Measurements from ENCODE around the gene PLOD1.
"Not testable (repeated sequence)": the region's sequence is repeated elsewhere in the genome, so short reads cannot be mapped to it uniquely, and the experiment has no call there.

The PLOD1 gene

DNA sequence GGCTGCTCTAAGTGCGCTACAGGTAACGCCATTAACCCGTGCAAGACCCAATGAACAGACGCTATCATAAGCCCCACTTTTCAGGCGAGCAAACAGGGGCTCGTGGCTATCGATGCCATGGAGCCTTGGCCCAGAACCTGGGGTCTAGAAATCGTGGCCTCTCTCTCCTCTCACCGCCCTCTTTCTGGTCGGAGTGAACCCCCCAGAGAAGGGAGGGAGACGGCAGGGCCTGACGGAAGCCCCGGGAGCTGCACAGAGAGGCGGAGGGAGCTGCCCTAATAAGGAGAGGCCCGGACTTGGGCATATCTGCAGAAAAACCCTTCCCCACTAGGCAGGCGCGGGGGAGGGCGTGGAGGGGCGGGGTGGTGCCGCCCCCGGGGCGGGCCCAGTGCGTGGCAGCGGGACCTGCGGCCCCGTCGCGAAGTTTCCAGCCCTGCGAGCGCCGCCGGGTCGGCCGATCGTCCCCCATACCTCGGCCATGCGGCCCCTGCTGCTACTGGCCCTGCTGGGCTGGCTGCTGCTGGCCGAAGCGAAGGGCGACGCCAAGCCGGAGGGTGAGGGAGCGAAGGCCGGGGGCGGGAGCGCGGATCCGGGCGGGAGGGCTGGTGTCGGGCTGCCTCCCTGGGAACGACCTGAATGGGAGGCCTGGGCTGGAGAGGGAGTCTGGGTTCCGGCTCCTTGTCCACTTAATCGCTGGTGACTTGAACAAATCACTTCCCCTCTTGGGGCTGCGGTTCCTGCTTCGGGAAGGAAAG lies at the start of gene PLOD1:
Gene PLOD1 (plus strand): TSS at position 416 of the 755 bp plus-strand sequence. CDS start 63 bp downstream, at position 479.
- peak; percentile 91 for DNase-seq

DNA sequence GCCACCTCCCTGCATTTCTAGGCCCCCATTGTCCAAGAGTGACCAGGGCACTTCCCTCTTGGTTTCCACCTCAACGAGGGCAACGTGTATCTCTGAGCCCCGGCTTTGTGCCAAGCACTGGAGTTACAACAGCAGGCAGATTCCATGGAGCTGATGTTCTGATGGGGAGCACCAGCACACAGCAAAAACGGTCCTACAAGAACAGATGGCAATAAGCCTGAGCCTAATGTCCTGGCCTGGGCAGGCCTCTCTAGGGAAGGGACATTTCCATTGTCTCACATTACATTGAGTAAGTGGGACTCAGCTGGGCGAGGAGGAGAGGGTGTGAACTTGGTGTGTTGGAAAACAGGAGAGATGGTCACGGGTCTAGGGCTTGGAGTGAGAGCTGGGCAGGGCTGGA lies 48.6 kb upstream of the PLOD1 start:
- no peak for DNase-seq

DNA sequence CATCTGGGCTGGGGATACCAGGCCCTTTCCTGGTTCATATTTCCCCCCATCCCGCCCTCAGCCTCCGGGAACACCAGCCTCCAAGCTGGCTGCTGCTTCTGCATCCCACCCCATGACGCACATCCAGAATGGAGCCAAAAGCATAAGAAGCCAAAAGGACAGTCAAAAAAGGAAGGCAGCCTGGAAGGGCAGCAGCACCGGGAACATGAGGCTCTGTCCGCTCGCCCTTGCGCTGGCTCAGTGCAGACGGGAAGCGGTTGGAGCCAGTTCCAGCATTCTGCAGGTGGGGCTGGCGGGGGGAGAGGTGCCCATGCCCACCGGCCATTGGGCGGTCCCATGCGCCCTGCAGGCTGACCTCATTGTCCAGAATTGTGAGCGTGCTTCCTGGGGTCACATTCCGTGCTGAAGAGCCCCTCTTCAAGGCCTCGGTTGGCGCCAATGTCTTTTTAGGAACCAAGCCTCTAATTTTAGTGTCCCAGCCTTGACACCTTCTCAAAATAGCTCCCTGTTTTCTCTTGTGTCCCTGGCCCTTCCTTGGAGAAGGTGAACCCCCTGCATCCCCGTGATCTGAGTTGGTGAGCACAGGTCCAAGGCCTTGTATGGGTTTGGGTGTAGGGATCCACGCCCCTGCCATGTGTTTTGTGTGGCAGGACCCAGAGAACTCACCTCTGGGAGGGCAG lies 47.4 kb upstream of the PLOD1 start:
- no peak for DNase-seq

DNA sequence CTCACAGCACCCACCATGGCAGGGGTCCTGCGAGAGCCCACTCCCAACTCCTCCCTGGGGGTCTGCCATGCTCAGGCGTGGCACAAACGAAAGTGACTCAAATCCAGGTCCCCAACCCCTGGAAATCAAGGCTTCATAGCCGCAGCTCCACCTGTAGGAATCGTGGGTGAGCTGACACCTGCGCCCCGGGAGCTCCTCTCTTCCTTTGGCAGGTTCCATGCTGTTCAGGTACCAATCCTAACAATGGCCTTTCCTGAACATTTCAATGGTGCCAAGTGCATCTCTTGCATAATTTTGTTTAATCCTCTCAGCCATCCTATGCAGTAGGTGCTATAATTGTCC lies 46.9 kb upstream of the PLOD1 start:
- no peak for DNase-seq

DNA sequence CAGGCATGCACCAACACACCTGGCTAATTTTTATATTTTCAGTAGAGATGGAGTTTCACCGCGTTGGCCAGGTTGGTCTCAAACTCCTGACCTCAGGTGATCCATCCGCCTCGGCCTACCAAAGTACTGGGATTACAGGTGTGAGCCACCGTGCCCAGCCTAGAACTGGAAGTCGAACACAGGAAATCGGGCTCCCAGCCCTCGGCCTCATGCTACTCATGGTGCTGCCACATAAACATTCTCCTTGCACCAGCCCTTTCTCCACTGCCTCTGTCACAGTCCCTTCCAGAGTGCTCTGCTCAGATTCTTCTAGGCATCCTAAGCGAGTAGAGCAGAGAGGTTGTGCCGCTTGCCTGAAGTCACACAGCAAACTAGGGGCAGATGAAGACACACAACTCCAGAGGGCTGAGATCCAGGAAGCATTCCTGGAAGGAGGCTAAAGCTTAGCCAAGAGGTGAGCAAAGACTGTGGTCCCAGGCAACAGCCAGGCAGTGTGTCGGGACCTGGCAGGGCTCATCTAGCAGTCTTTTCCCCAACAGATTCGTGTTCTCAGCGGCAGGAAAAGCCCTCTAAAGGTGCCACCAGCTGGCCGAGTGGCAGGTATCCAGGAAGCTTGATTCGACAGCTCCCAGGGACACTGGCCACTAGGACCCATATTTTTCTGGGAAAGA lies 46.2 kb upstream of the PLOD1 start:
- DNase-seq = no peak

DNA sequence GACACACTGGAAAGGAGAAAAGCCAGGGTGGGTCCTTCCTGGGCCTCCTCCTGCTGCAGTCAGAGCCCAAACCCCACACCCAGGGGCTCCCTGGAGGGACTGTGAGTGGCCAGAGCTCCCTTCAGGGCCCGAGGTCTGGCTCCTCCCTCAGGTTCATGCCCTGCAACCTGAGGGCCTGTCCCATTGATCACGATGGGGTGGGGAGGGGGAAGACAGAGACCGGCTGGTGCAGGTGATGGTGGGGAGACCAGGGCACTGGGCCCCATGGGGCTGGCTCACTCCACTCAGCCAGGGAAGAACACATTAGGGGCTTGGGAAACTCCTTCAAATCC lies 45.7 kb upstream of the PLOD1 start:
- no peak for DNase-seq

DNA sequence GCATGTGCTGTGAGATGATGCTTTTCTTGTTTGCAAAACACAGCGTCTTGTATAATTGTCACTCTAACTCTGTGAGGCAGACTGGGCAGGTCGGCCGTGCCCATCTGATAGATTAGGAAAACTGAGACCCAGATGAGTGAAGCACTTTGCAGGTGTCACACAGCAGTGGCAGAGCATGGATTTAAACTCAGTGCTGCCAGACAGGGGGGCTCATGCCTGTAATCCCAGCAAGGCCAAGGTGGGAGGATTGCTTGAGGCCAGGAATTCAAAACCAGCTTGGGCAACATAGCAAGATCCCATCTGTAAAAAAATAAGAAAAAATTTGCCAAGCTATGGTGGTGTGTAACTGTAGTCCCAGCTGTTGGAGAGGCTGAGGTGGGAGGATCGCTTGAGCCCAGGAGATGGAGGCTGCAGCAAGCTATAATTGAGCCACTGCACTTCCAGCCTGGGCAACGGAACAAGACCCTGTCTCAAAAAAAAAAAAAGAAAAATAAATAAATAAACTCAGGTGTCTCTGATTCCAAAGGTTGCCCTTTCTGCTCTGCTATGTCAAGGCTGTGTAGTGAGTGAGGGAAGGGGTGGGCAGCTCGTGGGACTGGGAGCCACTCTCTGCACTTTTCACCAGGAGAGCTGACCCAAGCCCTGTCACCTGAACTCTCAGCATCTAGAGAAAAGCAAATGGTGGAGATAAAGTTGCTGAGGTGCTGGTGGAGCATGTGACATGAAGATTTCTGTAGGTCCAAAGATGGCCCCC lies 42.9 kb upstream of the PLOD1 start:
- DNase-seq = no peak

DNA sequence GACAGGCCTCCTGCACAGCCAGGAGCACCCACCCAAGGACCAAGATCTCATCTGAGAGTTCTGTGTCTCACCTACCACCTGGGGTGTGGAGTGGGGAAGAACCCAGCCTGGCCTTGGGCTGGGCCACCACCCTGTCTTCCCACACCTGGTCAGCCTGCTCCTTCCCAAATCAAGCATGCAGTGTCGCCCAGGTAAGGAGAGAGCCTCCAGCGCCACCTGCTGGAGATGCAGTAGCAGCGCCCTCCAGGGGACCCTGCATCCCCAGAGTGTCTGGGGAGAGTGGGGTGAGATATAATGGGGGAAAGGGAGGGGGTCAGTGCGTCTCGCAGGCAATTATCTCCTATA lies 40.6 kb upstream of the PLOD1 start:
- DNase-seq = peak; percentile 84

DNA sequence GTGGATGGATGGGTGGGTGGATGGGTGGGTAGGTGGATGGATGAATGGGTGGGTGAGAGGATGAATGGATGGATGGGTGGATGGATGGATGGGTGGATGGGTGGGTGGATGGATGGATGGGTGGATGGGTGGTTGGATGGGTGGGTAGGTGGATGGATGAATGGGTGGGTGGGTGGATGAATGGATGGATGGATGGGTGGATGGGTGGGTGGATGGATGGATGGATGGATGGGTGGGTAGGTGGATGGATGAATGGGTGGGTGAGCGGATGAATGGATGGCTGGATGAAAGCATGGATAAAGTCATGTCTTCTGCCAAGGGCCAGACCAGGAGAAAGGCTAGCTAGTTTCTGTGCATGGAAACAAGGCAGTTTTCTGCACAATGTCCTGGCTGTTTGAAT lies 40.0 kb upstream of the PLOD1 start:
- not testable (repeated sequence) for DNase-seq

DNA sequence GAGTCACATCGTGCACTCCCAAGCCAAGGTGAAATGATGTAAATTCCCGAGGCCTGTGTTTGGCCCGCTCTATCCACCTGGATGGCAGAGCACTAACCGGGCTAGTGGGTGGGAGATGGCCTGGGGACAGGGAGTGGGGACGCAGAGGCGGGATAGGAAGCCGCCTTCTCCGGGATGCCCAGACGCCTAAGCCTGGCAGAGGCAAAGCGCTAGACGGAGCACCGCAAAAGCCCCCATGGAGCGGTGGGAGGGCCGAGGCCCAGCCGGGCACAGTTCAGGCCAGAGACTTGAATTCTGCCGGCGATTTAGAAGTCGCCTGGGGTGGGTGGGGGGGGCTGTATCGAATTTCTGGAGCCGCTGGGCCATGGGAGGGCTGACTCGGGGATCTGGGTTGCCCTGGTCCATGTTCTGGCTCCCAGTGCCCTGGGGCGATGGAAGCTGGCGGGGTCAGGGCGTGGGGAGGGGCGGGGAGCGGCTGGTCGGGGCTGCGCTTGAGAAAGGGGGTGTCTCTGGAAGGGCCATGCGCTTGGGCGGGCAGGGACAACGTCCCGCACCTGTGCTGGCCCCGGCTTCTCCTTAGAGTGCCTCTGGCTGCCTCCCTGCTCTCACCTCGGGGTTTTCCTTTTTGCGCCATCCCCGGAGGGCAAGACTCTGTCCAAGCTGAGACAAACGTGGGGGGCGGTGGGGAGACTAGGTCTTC lies 36.3 kb upstream of the PLOD1 start:
- DNase-seq = no peak

DNA sequence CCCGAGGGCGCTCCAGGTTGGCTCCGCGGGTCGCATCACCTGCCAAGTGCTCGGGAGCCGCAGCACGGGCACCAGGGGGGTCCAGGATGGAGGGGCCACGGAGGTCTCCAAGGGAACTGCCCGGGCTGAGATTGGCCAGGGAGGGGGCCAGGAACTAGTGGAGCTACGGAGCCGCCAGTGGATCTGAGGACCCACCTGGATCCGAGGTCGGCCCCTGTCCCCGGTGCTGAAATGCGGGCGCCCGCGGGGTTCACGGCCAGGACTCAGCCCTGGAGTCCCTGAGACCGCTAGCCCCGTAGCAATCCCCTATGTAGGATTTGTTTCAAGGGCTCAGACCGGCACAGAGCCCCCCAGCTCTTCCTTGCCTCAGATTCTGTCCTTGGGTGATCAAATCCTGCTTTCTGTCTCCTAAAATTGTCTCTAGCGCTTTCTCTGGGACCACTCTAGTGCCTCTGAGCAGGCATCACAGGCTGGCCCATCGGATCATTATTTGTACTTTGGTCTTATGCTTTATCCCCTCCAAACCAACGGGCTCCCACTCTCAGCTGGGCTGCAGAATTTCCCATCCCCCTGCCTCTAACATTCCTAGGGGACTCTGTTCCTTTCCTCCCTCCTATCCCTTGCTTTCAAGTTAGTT lies 35.6 kb upstream of the PLOD1 start:
- peak; percentile 40 for DNase-seq

DNA sequence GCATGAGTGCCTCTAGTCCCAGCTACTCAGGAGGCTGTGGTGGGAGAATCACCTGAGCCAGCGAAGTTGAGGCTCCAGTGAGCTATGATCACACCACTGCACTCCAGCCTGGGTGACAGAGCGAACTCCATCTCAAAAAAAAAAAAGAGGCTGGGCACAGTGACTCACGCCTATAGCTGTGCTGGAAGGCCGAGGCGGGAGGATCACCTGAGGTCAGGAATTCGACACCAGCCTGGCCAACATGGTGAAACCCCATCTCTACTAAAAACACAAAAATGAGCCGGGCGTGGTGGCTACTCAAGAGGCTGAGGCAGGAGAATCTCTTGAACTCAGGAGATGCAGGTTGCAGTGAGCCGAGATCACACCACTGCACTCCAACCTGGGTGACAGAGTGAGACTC lies 33.1 kb upstream of the PLOD1 start:
- DNase-seq = not testable (repeated sequence)

DNA sequence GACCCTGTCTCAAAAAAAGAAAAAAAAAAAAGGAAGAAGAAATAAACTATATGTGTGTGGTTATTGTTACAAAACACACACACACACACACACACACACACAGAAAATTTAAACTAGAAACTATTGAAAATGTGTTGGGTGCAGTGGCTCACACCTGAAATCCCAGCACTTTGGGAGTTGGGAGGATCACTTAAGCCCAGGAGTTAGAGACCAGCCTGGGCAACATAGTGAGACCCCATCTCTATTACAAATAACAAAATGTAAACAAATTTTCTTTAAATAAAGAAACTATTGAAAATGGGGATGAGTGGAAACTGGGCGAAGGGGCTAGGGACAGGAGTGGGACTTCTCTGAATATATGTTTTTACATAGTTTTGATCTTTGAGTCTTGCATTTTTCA lies 31.3 kb upstream of the PLOD1 start:
- DNase-seq = no peak

DNA sequence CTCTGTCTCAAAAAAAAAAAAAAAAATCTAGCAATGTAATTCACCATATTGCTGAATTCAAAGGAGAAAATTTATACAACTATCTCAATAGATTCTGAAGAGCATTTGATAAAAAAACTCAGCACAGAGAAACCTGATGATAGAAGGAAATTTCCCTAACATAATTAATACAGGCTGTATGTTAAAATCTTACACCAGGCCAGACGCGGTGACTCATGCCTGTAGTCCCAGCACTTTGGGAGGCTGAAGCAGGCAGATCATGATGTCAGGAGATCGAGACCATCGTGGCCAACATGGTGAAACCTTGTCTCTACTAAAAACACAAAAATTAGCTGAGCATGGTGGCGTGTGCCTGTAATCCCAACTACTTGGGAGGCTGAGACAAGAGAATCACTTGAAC lies 30.4 kb upstream of the PLOD1 start:
- DNase-seq = not testable (repeated sequence)

DNA sequence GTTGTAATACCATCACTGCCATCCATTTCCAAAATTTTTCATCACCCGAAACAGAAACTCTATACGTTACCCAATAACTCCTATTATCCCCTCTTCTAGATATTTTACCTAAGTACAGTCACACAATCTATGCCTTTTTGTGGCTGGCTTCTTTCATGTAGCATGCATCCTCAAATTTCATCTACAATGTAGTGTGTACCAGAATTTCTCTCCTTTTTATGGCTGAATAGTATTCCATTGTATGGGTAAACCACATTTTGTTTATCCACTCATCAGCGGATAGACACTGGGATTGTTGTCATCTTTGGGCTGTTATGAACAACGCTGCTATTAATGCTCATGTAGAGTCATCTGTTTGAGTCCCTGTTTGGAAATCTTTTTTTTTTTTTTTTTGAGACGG lies 29.5 kb upstream of the PLOD1 start:
- no peak for DNase-seq

DNA sequence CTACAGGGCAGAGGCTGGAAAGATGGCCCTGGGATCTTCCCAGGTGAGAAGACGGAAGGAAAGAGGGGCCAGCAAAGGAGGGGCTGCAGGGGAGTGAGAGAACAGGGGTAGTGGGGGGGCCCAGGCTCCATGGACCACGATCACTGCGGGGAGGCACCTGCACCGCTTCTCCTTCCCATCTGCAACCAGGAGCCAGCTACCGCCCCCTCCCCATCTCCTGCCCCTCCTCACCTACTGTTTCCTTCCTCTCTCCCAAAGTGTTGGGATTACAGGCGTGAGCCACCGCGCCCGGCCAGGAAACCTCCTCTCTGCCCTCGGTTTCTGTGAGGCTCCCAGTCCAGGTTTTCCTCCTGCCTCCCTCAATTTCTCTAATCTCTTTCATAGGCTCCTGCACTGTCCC lies 27.6 kb upstream of the PLOD1 start:
- no peak for DNase-seq

DNA sequence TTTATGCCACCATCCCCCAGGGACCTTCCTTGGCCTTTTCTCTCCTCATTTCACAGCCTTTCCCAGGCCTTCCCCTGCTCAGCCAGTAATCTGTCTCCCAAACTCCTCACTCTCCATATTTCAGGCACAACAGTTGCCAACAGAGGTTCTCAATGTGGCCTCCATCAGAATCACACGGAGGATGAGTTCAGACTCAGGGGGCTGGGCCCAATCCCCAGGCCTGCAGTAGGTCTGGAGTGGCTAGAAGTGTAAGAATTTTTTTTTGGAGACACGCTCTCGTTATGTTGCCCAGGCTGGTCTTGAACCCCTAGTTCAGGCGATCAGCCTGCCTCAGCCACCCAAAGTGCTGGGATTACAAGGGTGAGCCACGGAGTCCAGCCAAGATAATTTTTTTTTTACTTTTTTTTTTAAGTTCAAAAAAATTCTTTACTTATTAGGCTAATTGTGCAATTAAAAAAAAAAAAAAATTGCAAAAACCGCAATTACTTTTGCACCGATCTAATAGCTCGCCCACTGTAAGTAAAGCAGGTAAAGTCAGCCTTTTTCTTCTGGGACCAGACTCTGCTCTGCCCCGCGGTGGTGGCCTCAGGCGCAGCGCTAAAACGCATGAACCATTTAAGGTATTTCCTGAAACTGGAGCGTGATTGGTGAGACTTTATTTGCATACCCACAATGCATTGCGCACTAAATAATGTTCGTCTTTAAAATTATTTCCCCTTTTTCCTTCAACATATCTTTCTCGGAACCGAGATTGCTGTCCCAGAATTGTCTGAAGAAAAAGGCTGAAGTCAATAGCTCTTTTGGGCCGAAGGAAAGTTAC lies 27.0 kb upstream of the PLOD1 start:
- peak; percentile 84 for DNase-seq

DNA sequence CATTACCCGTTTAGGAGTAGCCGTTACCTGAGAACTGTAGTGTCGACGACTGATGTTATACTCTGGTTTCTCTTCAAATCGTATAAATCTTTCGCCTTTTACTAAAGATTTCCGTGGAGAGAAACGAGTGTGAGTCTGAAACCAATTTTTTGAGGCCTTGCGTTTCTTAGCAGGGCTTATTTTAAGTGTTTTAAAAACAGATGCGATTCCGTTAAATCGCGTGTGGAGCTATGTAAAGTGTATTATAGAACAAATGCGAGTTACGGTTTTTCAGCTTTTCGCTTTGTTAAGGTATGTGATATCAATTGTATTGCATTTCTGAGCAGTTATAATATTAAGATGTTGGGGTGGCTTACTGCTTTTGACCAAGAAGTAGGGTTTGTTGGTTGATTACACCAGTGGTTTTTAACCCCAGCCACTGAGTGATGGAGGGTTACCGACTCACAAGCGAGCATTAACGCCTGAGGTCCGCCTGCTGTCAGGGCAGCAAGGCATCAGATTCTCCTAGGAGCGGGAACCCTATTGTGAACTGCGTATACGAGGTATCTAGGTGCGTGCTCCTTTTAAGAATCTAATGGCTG lies 26.3 kb upstream of the PLOD1 start:
- peak; percentile 85 for DNase-seq

DNA sequence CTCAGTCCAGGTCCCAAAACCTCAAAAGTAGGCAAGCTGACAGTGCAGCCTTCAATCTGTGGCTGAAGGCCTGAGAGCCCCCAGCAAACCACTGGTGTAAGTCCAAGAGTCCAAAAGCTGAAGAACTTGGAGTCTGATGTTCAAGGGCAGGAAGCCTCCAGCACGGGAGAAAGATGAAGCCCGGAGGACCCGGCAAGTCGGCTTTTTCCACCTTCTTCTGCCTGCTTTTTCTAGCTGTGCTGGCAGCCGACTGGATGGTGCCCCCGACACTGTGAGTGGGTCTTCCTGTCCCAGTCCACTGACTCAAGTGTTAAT lies 23.6 kb upstream of the PLOD1 start:
- DNase-seq = not testable (repeated sequence)

DNA sequence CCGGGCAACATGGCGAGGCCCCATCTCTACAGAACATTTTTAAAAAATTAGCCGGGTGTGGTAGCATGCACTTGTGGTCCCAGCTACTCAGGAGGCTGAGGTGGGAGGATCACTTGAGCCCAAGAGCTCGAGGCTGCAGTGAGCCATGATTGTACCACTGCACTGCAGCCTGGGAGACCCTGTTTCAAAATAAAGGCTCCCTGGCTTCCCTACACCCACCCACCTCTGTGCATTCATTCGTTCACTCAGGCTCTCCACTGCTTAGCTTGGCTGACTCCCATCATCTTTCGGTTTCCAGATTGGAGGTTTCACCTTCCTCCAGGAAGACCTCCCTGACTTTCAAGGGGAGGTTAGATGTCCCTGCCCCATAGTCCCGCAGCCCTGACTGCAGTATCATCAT lies 22.5 kb upstream of the PLOD1 start:
- DNase-seq = no peak

DNA sequence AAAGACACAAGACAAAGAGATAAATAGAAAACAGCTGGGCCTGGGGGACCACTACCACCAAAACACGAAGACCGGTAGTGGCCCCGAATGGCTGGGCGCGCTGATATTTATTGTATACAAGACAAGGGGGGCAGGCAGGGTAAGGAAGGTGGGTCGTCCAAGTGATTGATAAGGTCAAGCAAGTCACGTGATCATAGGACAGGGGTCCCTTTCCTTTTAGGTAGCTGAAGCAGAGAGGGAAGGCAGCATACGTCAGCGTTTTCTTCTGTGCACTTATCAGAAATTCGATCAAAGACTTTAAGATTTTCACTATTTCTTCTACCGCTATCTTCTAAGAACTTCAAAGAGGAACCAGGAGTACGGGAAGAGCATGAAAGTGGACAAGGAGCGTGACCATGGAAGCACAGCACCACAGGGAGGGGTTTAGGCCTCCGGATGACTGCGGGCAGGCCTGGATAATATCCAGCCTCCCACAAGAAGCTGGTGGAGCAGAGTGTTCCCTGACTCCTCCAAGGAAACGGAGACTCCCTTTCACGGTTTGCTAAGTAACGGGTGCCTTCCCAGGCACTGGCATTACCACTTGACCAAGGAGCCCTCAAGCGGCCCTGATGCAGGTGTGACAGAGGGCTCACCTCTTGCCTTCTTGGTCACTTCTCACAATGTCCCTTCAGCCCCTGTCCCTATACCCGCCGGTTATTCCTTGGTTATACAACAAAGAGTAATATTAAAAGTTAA lies 21.9 kb upstream of the PLOD1 start:
- not testable (repeated sequence) for DNase-seq
